ENCODE measurements around the gene TREML4. TPM values are rescaled to one million over a fixed set of nuclear protein-coding genes. Genes with fewer than 3 reads are reported as not detected.

Gene TREML4
- polyA plus RNA-seq, 1 donor from 2014 or later = not detected

GRCh38 chr6:41193884-41194283, 34.3 kb upstream of the TREML4 start:
- Histone ChIP-seq H3K9me2 (ENCODE audit: insufficient read depth, low read length) (no peaks in the 10 kb centered on the region), H3K36me3 (ENCODE audit: insufficient read depth, low read length) (no peaks in the 10 kb centered on the region), H3K79me2 (replicated peaks; ENCODE audit: insufficient read depth, low read length) (no peaks in the 10 kb centered on the region), H4K20me1 (ENCODE audit: insufficient read depth) (no peaks in the 10 kb centered on the region), H3K4me3 (ENCODE audit: low read length) (no peak overlapping the region), H3K4me2 (ENCODE audit: low read length) (no peak overlapping the region), H3K27me3 (ENCODE audit: insufficient read depth, low read depth, low read length) (no peaks in the 10 kb centered on the region), H2AFZ (ENCODE audit: low read depth, low read length) (no peak overlapping the region), H3K9me3 (ENCODE audit: low read length) (peaks cover 2% of the 10 kb centered on the region), H3K27ac (ENCODE audit: low read length) (no peak overlapping the region), H3K9ac (ENCODE audit: low read length) (no peak overlapping the region), H3F3A (ENCODE audit: insufficient read depth, low read length, poor library complexity, severe bottlenecking) (no peaks in the 10 kb centered on the region)
- TF ChIP-seq EP300 (conservative IDR thresholded peaks at IDR 0.05; ENCODE audit: poor library complexity, severe bottlenecking) = no peak
- no peak for TF ChIP-seq POLR2AphosphoS5 (IDR thresholded peaks at IDR 0.05)
- no peak for TF ChIP-seq TAF1 (IDR thresholded peaks at IDR 0.05; ENCODE audit: low read depth)
- TF ChIP-seq RAD21 (conservative IDR thresholded peaks at IDR 0.05) = no peak
- no peak for TF ChIP-seq REST (IDR thresholded peaks at IDR 0.05; ENCODE audit: borderline replicate concordance)
- no peak for TF ChIP-seq EZH2 (IDR thresholded peaks at IDR 0.05; ENCODE audit: borderline replicate concordance, insufficient read depth, low read length, poor library complexity, severe bottlenecking)

GRCh38 chr6:41194386-41194785, 33.8 kb upstream of the TREML4 start:
- no peaks in the 10 kb centered on the region for H3K27me3 ChIP-seq (ENCODE audit: insufficient read depth, low read depth, low read length)
- no peak overlapping the region for H3K9ac ChIP-seq (ENCODE audit: low read length)
- no peak overlapping the region for H3K4me2 ChIP-seq (ENCODE audit: low read length)
- H2AFZ ChIP-seq (ENCODE audit: low read depth, low read length) = no peak overlapping the region
- TF ChIP-seq POLR2AphosphoS5 (IDR thresholded peaks at IDR 0.05) = no peak
- TF ChIP-seq RAD21 (conservative IDR thresholded peaks at IDR 0.05) = no peak
- H3K9me2 ChIP-seq (ENCODE audit: insufficient read depth, low read length) = no peaks in the 10 kb centered on the region
- no peaks in the 10 kb centered on the region for H4K20me1 ChIP-seq (ENCODE audit: insufficient read depth)
- peaks cover 2% of the 10 kb centered on the region for H3K9me3 ChIP-seq (ENCODE audit: low read length)
- H3K36me3 ChIP-seq (ENCODE audit: insufficient read depth, low read length) = no peaks in the 10 kb centered on the region
- no peaks in the 10 kb centered on the region for H3F3A ChIP-seq (ENCODE audit: insufficient read depth, low read length, poor library complexity, severe bottlenecking)
- H3K4me3 ChIP-seq (ENCODE audit: low read length) = no peak overlapping the region
- H3K27ac ChIP-seq (ENCODE audit: low read length) = no peak overlapping the region
- H3K79me2 ChIP-seq (replicated peaks; ENCODE audit: insufficient read depth, low read length) = no peaks in the 10 kb centered on the region

- Histone ChIP-seq H3K4me2 (ENCODE audit: low read length) (no peak overlapping the region), H3K9ac (ENCODE audit: low read length) (no peak overlapping the region), H3K27me3 (ENCODE audit: insufficient read depth, low read depth, low read length) (no peaks in the 10 kb centered on the region), H3K9me3 (ENCODE audit: low read length) (no peaks in the 10 kb centered on the region), H4K20me1 (ENCODE audit: insufficient read depth) (no peaks in the 10 kb centered on the region), H3K4me3 (ENCODE audit: low read length) (no peak overlapping the region), H3F3A (ENCODE audit: insufficient read depth, low read length, poor library complexity, severe bottlenecking) (no peaks in the 10 kb centered on the region), H3K9me2 (ENCODE audit: insufficient read depth, low read length) (no peaks in the 10 kb centered on the region), H3K36me3 (ENCODE audit: insufficient read depth, low read length) (no peaks in the 10 kb centered on the region), H2AFZ (ENCODE audit: low read depth, low read length) (no peak overlapping the region), H3K79me2 (replicated peaks; ENCODE audit: insufficient read depth, low read length) (no peaks in the 10 kb centered on the region), H3K27ac (ENCODE audit: low read length) (no peak overlapping the region)
- TF ChIP-seq TAF1 (IDR thresholded peaks at IDR 0.05; ENCODE audit: low read depth) (no peak), SMC3 (conservative IDR thresholded peaks at IDR 0.05; ENCODE audit: poor library complexity) (no peak), MXI1 (conservative IDR thresholded peaks at IDR 0.05; ENCODE audit: poor library complexity, severe bottlenecking) (no peak), EZH2 (IDR thresholded peaks at IDR 0.05; ENCODE audit: borderline replicate concordance, insufficient read depth, low read length, poor library complexity, severe bottlenecking) (no peak), REST (IDR thresholded peaks at IDR 0.05; ENCODE audit: borderline replicate concordance) (no peak), EP300 (conservative IDR thresholded peaks at IDR 0.05; ENCODE audit: poor library complexity, severe bottlenecking) (no peak), CTCF (IDR thresholded peaks at IDR 0.05; ENCODE audit: poor library complexity, severe bottlenecking) (no peak), POLR2AphosphoS5 (IDR thresholded peaks at IDR 0.05) (no peak), RAD21 (conservative IDR thresholded peaks at IDR 0.05) (no peak)
Measured at GRCh38 chr6:41197234-41197633, 30.9 kb upstream of the TREML4 start.
